Measurements from ENCODE around the gene NFKBIE. TPM values are rescaled to one million over a fixed set of nuclear protein-coding genes. Genes with fewer than 3 reads are reported as not detected.
A peak's percentile ranks its signal among the peaks of the same experiment; 100 is the strongest.

Gene NFKBIE
- polyA plus RNA-seq, 1 donor from 2014 or later, result 16.8 TPM

DNA sequence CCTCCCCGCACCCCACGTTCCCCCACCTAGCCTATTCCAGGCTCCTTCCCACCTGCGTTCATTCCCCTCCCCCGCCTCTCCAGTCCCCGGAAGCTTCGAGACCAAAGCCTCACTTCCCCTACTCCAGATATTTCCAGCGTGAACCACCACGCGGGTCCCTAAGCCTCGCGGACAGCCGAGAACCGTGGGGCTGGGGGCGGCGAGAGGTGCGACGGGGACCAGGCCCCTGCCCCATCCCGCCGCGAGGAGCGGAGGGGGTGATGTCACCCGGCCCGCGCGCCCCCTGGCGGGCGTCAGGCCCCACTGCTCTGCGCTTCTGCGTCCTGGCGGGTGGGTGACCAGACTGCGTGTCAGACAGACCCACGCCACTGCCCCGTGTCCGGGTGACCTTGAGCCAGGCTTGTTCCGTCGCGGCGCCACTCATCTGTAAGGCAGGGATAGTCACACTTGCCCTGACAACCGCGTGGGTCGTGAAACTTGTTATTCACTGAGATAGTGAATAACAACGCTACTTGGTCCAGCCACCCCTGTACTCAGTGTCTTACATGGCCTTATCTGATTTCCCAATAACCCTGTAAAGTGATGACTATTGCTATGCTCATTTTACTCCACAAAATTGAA, 27.4 kb downstream of the NFKBIE start:
- H2AFZ ChIP-seq (ENCODE audit: low read depth, low read length), result peak overlapping the region; percentile 72
- no peaks in the 10 kb centered on the region for H3F3A ChIP-seq (ENCODE audit: insufficient read depth, low read length, poor library complexity, severe bottlenecking)
- H3K9me2 ChIP-seq (ENCODE audit: insufficient read depth, low read length), result no peaks in the 10 kb centered on the region
- no peaks in the 10 kb centered on the region for H3K79me2 ChIP-seq (replicated peaks; ENCODE audit: insufficient read depth, low read length)
- no peaks in the 10 kb centered on the region for H3K27me3 ChIP-seq (ENCODE audit: insufficient read depth, low read depth, low read length)
- H3K36me3 ChIP-seq (ENCODE audit: insufficient read depth, low read length), result no peaks in the 10 kb centered on the region
- H3K9ac ChIP-seq (ENCODE audit: low read length), result peak overlapping the region; percentile 76
- peak overlapping the region; percentile 64 for H3K4me3 ChIP-seq (ENCODE audit: low read length)
- no peak overlapping the region for H3K4me2 ChIP-seq (ENCODE audit: low read length)
- peak overlapping the region; percentile 47 for H3K27ac ChIP-seq (ENCODE audit: low read length)
- no peaks in the 10 kb centered on the region for H4K20me1 ChIP-seq (ENCODE audit: insufficient read depth)
- TF ChIP-seq EZH2 (IDR thresholded peaks at IDR 0.05; ENCODE audit: borderline replicate concordance, insufficient read depth, low read length, poor library complexity, severe bottlenecking) (no peak), MXI1 (conservative IDR thresholded peaks at IDR 0.05; ENCODE audit: poor library complexity, severe bottlenecking) (no peak), TAF1 (IDR thresholded peaks at IDR 0.05; ENCODE audit: low read depth) (no peak), SMC3 (conservative IDR thresholded peaks at IDR 0.05; ENCODE audit: poor library complexity) (peak; percentile 92), EP300 (conservative IDR thresholded peaks at IDR 0.05; ENCODE audit: poor library complexity, severe bottlenecking) (peak; percentile 22), RAD21 (conservative IDR thresholded peaks at IDR 0.05) (peak; percentile 75), REST (IDR thresholded peaks at IDR 0.05; ENCODE audit: borderline replicate concordance) (no peak), POLR2AphosphoS5 (IDR thresholded peaks at IDR 0.05) (peak; percentile 50)
- TF ChIP-seq, protein P1, sequence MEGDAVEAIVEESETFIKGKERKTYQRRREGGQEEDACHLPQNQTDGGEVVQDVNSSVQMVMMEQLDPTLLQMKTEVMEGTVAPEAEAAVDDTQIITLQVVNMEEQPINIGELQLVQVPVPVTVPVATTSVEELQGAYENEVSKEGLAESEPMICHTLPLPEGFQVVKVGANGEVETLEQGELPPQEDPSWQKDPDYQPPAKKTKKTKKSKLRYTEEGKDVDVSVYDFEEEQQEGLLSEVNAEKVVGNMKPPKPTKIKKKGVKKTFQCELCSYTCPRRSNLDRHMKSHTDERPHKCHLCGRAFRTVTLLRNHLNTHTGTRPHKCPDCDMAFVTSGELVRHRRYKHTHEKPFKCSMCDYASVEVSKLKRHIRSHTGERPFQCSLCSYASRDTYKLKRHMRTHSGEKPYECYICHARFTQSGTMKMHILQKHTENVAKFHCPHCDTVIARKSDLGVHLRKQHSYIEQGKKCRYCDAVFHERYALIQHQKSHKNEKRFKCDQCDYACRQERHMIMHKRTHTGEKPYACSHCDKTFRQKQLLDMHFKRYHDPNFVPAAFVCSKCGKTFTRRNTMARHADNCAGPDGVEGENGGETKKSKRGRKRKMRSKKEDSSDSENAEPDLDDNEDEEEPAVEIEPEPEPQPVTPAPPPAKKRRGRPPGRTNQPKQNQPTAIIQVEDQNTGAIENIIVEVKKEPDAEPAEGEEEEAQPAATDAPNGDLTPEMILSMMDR (IDR thresholded peaks at IDR 0.05; ENCODE audit: poor library complexity, severe bottlenecking), result peak; percentile 98
- H3K9me3 ChIP-seq (ENCODE audit: low read length), result no peaks in the 10 kb centered on the region

DNA sequence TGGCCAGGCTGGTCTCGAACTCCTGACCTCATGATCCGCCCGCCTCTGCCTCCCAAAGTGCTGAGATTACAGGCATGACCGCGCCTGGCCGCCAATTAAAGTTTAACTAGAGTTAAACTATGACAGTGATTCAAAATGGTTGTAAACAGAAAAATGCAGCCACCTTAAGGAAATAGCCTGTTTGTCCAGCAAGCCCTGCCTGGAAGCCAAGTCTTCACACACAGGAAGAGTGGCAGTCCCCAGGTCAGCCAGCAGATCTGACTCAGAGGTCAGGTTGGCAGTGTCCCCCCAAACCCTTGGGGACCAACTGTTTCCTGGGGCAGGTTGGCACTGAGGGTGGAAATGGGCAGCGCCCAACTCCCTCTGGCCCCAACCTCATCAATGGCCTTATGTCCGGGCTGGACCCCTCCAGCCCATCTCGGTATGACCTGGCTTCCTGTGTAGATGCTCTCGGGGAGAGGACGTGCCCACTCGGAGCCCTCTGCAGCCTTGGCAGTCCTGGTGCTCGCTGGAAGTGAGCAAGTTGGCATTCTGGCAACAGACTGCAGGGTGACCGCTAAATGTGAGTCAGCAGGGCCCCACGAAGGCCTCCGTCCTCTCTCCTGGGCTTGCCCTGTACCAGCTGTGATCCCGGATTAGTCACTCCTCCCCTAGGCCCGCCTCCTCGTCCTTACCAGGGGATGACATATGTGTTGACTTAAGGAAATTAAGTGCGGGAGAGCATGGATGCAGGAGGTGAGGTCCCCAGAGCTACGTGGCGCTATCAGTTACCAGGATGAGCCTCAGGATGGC, 28.1 kb downstream of the NFKBIE start:
- Histone ChIP-seq H4K20me1 (ENCODE audit: insufficient read depth) (no peaks in the 10 kb centered on the region), H3F3A (ENCODE audit: insufficient read depth, low read length, poor library complexity, severe bottlenecking) (no peaks in the 10 kb centered on the region), H3K4me3 (ENCODE audit: low read length) (peak overlapping the region; percentile 64), H3K79me2 (replicated peaks; ENCODE audit: insufficient read depth, low read length) (no peaks in the 10 kb centered on the region), H3K27me3 (ENCODE audit: insufficient read depth, low read depth, low read length) (no peaks in the 10 kb centered on the region), H3K9me3 (ENCODE audit: low read length) (no peaks in the 10 kb centered on the region), H3K9me2 (ENCODE audit: insufficient read depth, low read length) (no peaks in the 10 kb centered on the region), H3K36me3 (ENCODE audit: insufficient read depth, low read length) (no peaks in the 10 kb centered on the region), H3K27ac (ENCODE audit: low read length) (peak overlapping the region; percentile 47), H3K4me2 (ENCODE audit: low read length) (no peak overlapping the region), H2AFZ (ENCODE audit: low read depth, low read length) (peak overlapping the region; percentile 72), H3K9ac (ENCODE audit: low read length) (peak overlapping the region; percentile 76)
- no peak for TF ChIP-seq EP300 (conservative IDR thresholded peaks at IDR 0.05; ENCODE audit: poor library complexity, severe bottlenecking)
- TF ChIP-seq EZH2 (IDR thresholded peaks at IDR 0.05; ENCODE audit: borderline replicate concordance, insufficient read depth, low read length, poor library complexity, severe bottlenecking), result no peak
- TF ChIP-seq RAD21 (conservative IDR thresholded peaks at IDR 0.05), result no peak
- no peak for TF ChIP-seq REST (IDR thresholded peaks at IDR 0.05; ENCODE audit: borderline replicate concordance)
- no peak for TF ChIP-seq MXI1 (conservative IDR thresholded peaks at IDR 0.05; ENCODE audit: poor library complexity, severe bottlenecking)
- TF ChIP-seq, protein P1 (IDR thresholded peaks at IDR 0.05; ENCODE audit: poor library complexity, severe bottlenecking), result no peak
- peak; percentile 17 for TF ChIP-seq TAF1 (IDR thresholded peaks at IDR 0.05; ENCODE audit: low read depth)
- no peak for TF ChIP-seq POLR2AphosphoS5 (IDR thresholded peaks at IDR 0.05)
